ENCODE data around the gene MARS1.

The MARS1 gene

GRCh38 chr12:57531836-57532235 lies 44.0 kb downstream of the MARS1 start:
- DNase-seq = no peak

DNA sequence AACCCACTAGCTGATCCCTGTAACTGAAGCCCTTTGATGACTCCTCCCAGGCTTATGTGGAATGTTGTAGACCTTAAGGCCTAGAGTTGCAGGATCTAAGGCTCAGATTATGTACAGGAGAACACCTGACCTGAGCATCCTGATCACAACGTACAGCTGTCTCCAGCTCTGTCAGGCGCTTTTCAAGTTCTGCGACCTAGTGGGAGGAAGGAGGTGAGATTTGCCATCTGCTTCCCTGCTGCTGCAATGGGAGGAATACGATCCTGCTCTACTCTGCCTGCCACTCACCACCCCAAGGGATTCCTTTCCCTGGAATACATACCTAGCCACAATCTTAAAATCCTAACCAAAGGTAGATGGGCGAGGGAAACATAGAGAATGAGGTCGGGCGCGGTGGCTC lies 45.2 kb downstream of the MARS1 start:
- DNase-seq = no peak

- DNase-seq = no peak
These were observed 46.4 kb downstream of the MARS1 start for GRCh38 chr12:57534250-57534649.

GRCh38 chr12:57534991-57535543 lies 47.2 kb downstream of the MARS1 start:
- no peak for DNase-seq

- DNase-seq = no peak
These were observed 48.1 kb downstream of the MARS1 start for GRCh38 chr12:57535764-57536596.

DNA sequence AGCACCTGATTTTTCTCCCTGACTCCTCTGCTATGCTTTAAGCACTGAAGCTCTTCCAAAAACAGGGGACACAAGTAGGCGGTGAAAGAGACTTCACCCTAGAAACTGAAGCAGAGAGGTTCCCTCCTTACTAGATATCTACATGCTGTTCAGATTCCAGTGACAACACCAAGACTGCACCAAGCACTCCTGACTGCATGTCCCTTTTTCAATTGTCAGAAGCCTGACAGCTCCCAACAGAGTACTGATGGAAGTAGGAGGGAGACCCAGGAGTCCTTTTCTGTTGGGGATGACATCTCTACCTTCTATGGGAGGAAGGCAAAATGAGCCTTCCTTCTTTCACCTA lies 48.7 kb downstream of the MARS1 start:
- DNase-seq = no peak

DNA sequence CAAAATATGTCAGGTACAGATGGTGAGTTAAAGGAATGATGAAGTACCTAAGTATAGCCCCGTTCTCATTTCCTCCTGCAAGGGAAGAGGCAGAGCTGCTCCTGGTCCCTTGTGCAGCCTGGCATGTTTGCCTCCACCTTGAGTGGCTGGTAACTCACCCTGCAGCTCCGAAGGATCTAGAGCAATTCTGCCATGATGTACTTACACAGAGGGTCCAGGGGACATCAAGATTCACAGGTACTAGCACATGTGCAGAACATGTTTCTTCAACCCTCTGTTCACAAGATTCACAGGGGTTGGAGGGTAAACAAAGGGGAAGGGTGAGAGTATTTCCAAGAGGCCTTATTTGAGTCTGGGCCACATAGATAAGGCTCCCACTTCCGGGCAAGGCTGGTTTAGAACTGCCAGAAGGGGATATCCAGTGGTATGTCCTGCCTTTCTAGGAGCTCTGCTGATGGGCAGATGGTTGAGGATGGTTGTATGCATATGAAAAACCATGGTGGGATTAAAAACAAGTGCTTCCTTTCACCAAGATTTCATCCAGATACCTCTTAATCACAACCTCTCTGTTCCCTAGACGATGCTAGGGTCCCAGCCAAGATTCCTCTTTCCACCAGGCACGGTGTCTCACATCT lies 51.4 kb downstream of the MARS1 start:
- no peak for DNase-seq

DNA sequence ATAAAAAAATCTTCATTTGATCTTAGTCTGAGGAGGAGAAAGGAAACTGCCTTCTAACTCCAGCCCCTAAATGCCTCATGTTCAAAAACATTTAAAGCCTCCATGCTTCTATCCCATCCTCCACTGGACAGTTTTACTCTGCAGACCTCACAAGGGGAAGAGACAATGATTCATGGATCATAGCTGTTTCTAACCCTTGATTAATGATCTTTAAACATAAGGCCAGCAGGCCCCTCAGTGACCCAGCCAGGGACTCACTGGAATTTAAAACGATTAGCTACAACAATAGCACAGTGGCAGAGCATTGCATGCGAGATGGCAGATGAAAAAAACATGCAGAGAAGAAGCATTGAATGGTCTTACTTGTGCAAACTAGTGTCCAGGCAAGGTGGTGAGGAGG lies 53.1 kb downstream of the MARS1 start:
- no peak for DNase-seq

- no peak for DNase-seq
These were observed 53.8 kb downstream of the MARS1 start for GRCh38 chr12:57541717-57542116.

- peak in 2 of 4 experiments; percentile 20 to 38 for DNase-seq
These were observed 55.7 kb downstream of the MARS1 start for GRCh38 chr12:57543581-57543980.

DNA sequence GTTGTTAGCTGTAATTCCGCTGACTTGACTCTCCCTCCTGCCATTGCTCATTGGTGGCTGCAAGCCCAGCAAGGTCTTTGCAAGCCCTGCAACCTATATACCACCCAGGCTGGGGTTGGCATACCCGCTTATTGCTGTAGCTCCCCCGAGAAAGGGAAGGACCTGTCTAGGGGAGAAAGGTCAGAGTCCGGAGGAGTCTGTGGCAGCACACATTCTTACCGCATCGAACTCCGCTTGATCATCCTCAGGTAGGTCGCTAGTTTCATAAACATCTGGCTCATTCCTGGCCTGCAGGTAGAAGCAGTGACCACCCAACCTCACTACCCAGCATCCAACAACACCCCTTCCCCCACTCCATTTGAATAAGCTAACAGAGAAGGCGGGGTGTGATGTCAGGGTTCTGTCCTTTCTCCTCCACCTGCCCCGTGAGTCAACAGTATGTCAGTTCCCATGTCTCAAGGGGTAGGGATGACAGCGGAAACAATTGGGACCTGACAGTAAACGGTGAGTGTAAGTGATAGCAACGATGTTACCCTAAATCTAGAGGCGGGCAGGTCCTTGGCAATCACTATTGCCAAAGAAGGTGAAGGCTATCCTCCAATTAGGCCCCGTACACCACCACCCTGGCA lies 58.1 kb downstream of the MARS1 start:
- no peak for DNase-seq

GRCh38 chr12:57546438-57547287 lies 58.8 kb downstream of the MARS1 start, which contains the start of gene DCTN2:
TSS of gene DCTN2 (minus strand) at chr12:57547192. CDS start at chr12:57547063, 129 bp downstream.
- DNase-seq = peak; percentile 97 to 99 (median 98)

GRCh38 chr12:57547288-57548012 lies 59.6 kb downstream of the MARS1 start:
- DNase-seq = no peak

- no peak for DNase-seq
These were observed 60.1 kb downstream of the MARS1 start for GRCh38 chr12:57548013-57548315.

GRCh38 chr12:57548488-57548887 lies 60.6 kb downstream of the MARS1 start:
- no peak for DNase-seq

- DNase-seq = no peak
These were observed 61.5 kb downstream of the MARS1 start for GRCh38 chr12:57549203-57549908.

- peak in 2 of 4 experiments; percentile 22 to 40 for DNase-seq
These were observed 62.2 kb downstream of the MARS1 start, which contains the start of gene KIF5A for GRCh38 chr12:57549909-57550640. TSS of gene KIF5A (plus strand) at chr12:57550044. CDS start at chr12:57550272, 228 bp downstream.

GRCh38 chr12:57550641-57551549 lies 63.0 kb downstream of the MARS1 start:
- no peak for DNase-seq

- DNase-seq = no peak
These were observed 63.9 kb downstream of the MARS1 start for GRCh38 chr12:57551637-57552305.

Data from suppressor macrophage (primary cell).